ENCODE results near the gene FOXD1.

The FOXD1 gene

GRCh38 chr5:73448463-73449136 lies at the start of gene FOXD1:
Gene FOXD1, minus strand, starts transcription at chr5:73448777. Its CDS starts 415 bp downstream, at chr5:73448362.
- TF ChIP-seq, protein P1, sequence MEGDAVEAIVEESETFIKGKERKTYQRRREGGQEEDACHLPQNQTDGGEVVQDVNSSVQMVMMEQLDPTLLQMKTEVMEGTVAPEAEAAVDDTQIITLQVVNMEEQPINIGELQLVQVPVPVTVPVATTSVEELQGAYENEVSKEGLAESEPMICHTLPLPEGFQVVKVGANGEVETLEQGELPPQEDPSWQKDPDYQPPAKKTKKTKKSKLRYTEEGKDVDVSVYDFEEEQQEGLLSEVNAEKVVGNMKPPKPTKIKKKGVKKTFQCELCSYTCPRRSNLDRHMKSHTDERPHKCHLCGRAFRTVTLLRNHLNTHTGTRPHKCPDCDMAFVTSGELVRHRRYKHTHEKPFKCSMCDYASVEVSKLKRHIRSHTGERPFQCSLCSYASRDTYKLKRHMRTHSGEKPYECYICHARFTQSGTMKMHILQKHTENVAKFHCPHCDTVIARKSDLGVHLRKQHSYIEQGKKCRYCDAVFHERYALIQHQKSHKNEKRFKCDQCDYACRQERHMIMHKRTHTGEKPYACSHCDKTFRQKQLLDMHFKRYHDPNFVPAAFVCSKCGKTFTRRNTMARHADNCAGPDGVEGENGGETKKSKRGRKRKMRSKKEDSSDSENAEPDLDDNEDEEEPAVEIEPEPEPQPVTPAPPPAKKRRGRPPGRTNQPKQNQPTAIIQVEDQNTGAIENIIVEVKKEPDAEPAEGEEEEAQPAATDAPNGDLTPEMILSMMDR (conservative IDR thresholded peaks at IDR 0.05; ENCODE audit: control insufficient read depth, insufficient read depth, low read depth, low read length): no peak
- peak within 1 kb of the TSS; percentile 51 for H3K4me3 ChIP-seq (ENCODE audit: control insufficient read depth, low read depth, low read length)
- DNase-seq (ENCODE audit: low read depth): peak; percentile 82

DNA sequence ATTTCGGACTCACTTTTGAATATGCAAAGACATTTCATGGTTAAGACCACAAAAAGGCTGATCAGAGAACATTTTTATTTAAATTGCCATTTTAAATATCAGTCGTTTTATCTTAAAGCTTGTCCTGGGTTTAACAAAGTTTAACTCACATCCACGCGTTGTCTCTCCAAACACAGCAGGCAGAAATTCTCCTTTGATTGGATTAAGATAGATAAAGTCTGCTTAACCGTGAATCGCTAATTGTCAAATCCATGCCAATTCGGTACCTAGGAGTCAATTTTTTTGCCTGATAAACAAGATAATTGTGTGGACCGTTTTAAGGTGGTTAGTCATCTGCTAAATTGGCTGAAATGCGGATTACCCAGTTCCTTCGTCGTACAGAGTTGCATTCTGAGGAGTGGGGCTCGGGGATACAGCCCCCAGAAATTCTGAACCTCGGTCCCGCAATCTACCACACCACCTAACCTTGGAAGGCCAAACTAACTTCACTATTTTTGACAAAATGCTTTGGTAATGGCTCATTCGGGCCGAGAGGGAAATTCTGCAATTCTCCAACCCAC lies 49.0 kb upstream of the FOXD1 start:
- no peak for DNase-seq (ENCODE audit: low read depth)
- TF ChIP-seq, protein P1 (conservative IDR thresholded peaks at IDR 0.05; ENCODE audit: control insufficient read depth, insufficient read depth, low read depth, low read length): no peak
- H3K4me3 ChIP-seq (ENCODE audit: control insufficient read depth, low read depth, low read length): peak overlapping the region; percentile 88

GRCh38 chr5:73496984-73497457 lies 48.4 kb upstream of the FOXD1 start:
- H3K4me3 ChIP-seq (ENCODE audit: control insufficient read depth, low read depth, low read length): peak overlapping the region; percentile 88
- TF ChIP-seq, protein P1 (conservative IDR thresholded peaks at IDR 0.05; ENCODE audit: control insufficient read depth, insufficient read depth, low read depth, low read length): peak; percentile 47
- DNase-seq (ENCODE audit: low read depth): peak; percentile 76

DNA sequence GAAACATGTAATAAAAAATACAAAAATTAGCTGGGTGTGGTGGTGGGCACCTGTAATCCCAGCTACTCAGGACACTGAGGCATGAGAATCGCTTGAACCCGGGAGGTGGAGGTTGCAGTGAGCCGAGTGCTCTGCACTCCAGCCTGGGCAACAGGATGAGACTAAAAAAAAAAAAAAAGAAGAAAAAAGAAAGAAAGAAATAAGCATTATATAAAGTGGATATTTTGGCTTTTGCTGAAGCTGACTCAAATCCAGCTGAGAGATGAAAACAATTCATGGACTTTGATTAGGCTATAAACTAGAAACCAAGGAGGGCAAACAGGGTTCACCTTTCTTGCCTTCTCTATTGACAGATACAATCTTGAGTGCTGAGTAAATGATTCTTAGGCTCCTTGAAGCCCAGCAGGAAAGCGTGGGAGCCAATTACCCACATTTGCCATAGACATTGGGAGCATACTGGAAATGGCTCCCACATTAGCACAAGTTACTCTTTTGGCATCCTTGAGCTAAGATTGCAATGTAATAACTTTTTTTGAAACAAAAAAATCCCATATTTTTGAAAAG lies 47.3 kb upstream of the FOXD1 start:
- TF ChIP-seq, protein P1 (conservative IDR thresholded peaks at IDR 0.05; ENCODE audit: control insufficient read depth, insufficient read depth, low read depth, low read length): no peak
- DNase-seq (ENCODE audit: low read depth): no peak
- H3K4me3 ChIP-seq (ENCODE audit: control insufficient read depth, low read depth, low read length): no peak overlapping the region

- DNase-seq (ENCODE audit: low read depth): no peak
- TF ChIP-seq, protein P1 (conservative IDR thresholded peaks at IDR 0.05; ENCODE audit: control insufficient read depth, insufficient read depth, low read depth, low read length): no peak
- no peak overlapping the region for H3K4me3 ChIP-seq (ENCODE audit: control insufficient read depth, low read depth, low read length)
Observed at GRCh38 chr5:73494721-73495120, 46.1 kb upstream of the FOXD1 start.

DNA sequence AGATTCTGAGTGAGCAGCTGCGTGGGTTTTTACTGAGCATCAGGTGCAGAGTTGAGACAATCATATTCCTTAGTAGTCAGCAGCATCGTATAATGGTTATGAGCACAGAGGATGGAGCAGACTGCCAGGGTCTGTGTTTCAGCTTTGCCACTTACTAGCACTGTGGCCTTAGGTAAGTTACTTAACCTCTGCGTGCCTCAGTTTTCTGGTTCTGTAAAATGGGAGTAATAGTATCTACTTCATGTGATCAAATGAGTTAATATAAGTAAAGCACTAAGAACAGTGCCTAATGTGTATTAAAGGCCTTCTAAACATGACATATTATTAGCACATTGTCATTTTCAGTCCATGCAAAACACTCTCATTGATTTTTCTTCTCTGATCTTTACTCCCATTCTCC lies 44.8 kb upstream of the FOXD1 start:
- TF ChIP-seq, protein P1 (conservative IDR thresholded peaks at IDR 0.05; ENCODE audit: control insufficient read depth, insufficient read depth, low read depth, low read length): no peak
- no peak for DNase-seq (ENCODE audit: low read depth)
- no peak overlapping the region for H3K4me3 ChIP-seq (ENCODE audit: control insufficient read depth, low read depth, low read length)

Measured in fibroblast of mammary gland (primary cell).